GM12872 (cell line): Measurements from ENCODE around the gene MAGI1.

ENCODE experiments used
- TF ChIP-seq, protein P1 (sequence below): IDR thresholded peaks from 3 replicates; pipeline ENCODE4 v1.5.1; 2011; ENCODE audit warnings: low read depth, mild to moderate bottlenecking, low read length, moderate library complexity; ENCODE audit not compliant: insufficient read depth

Gene MAGI1

DNA sequence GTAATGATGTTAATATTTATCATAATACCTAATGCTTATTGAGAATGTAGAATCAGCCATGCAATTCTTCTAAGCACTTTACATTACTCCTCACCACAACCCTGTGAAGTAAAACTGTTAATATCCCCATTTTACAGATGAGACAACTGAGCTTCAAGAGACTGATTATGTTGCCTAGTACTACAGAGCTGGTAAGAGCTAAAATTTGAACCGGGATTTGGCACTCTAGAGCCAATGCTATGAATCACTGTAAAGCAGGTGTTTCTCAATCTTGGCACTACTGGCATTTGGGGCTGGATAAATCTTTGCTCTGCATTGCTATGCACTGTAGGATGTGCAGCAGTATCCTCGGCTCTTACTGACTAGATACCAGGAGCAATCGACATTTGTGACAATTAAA lies 367.7 kb downstream of the MAGI1 start:
- TF ChIP-seq, protein P1, sequence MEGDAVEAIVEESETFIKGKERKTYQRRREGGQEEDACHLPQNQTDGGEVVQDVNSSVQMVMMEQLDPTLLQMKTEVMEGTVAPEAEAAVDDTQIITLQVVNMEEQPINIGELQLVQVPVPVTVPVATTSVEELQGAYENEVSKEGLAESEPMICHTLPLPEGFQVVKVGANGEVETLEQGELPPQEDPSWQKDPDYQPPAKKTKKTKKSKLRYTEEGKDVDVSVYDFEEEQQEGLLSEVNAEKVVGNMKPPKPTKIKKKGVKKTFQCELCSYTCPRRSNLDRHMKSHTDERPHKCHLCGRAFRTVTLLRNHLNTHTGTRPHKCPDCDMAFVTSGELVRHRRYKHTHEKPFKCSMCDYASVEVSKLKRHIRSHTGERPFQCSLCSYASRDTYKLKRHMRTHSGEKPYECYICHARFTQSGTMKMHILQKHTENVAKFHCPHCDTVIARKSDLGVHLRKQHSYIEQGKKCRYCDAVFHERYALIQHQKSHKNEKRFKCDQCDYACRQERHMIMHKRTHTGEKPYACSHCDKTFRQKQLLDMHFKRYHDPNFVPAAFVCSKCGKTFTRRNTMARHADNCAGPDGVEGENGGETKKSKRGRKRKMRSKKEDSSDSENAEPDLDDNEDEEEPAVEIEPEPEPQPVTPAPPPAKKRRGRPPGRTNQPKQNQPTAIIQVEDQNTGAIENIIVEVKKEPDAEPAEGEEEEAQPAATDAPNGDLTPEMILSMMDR, result no peak

DNA sequence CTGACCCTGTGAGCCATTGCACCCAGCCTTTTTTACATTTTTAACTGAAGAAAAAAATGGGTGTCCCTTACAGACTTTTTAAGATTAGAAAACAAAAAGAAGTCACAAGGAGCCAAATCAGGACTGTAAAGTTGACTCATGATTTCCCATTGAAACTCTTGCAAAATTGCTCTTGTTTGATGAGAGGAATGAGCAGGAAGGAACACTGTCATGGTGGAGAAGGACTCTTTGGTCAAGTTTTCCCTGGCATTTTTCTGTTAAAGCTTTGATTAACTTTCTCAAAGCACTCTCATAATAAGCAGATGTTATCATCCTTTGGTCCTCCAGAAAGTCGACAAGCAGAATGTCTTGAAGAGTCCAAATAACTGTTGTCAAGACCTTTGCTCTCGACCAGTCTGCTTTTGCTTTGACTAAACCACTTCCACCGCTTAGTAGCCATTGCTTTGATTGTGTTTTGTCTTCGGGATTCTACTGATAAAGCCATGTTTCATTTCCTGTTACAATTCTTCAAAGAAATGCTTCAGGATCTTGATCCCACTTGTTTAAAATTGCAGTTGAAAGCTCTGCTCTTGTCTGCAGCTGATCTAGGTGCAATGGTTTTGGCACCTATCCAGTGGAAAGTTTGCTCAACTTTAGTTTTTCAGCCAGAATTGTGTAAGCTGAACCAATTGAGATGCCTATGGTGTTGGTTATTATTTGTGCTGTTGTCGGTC lies 369.4 kb downstream of the MAGI1 start:
- TF ChIP-seq, protein P1, result no peak

DNA sequence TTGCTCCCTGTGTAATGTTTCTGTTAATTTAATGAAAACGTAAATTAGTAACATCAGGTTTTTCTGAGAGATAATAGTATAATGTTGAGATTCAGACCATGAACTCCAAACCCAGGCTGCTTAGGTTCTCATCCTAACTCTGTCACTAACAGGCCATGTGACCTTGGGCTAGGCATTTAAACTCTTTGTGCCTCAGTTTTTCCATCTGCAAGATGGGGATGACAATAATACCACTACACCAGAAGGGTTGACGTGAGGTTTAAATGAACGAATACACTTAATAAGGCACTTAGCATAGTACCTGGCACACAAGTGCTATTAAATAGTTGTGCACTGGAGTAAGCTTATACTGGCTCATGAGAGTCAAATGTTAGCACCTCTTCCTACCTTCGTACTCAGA lies 370.8 kb downstream of the MAGI1 start:
- TF ChIP-seq, protein P1, result no peak

DNA sequence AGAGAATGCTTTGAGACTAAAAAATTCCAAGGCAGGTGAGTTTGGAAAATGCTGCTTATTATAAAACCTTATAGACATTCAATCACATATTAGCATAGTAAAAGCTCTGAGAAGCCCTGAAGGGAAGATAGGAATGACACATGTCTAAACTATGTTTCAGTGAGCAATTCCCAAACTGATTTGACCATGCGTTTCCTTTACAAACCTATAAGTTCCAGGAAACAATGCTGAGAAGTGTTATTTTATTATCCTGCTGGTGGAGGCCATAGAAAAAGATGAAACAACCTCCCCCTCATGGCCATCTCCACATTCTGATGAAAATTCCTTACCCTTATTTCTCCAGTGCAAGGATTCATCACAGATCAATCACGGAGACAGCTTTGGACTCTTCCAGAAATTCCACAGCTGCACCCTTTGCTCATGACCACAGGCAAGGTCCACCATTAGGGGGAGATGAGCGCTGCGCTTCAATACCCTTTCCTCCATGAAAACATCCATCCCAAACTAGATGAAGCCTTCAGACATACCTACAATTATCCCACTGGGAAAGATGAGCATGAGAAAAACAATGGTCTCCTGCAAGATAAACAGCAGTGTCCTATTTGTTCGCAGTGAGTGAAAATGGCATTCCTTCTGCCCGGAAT lies 372.1 kb downstream of the MAGI1 start:
- TF ChIP-seq, protein P1, result no peak

DNA sequence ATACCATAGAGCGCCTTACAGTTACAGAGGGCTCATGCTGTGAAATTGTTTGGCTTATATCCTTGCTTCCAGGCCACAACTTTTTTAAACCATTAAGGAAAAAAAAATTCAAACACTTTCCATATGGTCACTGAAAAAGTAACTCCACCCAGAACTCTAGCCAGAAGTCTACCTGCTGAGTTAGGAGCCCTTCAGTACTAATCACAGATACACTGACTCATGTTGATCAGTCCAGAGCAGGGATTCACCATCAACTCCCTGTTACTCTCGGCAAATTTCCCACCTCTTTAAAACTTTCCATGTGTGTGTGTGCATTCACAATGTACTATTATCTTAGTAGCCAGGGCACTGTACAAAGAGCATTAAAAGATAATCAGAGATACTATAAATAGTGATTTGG lies 372.8 kb downstream of the MAGI1 start:
- TF ChIP-seq, protein P1, result no peak

DNA sequence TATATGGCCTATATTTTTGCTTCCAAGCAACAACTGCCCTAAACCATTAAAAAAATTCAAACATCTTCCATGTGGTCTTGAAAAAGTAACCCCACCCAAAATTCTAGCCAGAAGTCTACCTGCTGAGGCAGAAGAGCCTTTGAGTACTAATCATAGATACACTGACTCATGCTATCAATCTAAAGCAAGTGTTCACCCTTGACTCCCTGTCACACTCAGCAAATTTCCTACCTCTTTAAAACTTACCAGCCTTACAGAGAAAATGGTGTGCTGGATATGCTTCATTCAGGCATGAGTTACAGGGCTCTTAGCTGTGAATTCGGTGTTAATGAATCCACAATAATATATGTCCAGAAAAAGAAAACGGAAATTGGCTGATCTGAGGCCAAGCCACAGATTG lies 373.8 kb downstream of the MAGI1 start:
- TF ChIP-seq, protein P1, result no peak

DNA sequence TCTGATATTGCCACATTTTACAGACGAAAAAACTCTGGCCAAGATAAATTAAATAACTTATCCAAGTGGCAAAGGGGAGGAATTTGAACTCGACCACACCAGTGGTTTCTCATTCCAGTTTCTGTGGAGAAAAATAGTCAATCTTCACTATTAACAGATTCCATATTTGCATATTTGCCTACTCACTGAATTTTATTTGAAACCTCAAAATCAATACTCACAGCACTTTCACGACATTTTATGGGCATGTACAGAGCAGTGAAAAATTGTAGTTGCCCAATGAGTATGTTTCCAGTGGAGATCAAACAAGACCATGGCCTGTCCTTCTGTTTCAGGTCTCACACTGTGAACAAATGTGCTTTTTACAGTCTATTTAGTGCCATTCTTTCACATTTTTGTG lies 374.3 kb downstream of the MAGI1 start:
- TF ChIP-seq, protein P1, result no peak
